ENCODE data around the gene GABRB3.

DNA sequence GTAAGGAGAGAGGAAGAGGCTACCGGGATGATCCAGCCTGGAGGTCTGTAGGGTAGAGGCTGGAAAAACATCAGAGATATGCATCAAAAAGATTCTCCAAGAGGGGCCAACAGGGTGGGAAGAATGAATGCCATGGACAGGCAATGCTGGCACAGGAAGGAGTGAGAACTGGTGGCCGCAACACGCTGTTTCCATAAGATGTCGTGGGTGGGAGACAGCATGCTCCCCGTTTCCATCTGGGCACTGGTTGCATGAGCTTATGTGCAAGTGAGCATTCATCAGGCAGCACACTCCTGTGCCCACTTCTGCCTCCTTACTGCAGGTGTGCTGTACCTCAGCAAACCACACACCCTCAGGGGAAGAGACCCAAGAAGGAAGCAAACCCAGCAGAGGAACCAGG, 59.4 kb downstream of the GABRB3 start:
- TF ChIP-seq, protein P1, sequence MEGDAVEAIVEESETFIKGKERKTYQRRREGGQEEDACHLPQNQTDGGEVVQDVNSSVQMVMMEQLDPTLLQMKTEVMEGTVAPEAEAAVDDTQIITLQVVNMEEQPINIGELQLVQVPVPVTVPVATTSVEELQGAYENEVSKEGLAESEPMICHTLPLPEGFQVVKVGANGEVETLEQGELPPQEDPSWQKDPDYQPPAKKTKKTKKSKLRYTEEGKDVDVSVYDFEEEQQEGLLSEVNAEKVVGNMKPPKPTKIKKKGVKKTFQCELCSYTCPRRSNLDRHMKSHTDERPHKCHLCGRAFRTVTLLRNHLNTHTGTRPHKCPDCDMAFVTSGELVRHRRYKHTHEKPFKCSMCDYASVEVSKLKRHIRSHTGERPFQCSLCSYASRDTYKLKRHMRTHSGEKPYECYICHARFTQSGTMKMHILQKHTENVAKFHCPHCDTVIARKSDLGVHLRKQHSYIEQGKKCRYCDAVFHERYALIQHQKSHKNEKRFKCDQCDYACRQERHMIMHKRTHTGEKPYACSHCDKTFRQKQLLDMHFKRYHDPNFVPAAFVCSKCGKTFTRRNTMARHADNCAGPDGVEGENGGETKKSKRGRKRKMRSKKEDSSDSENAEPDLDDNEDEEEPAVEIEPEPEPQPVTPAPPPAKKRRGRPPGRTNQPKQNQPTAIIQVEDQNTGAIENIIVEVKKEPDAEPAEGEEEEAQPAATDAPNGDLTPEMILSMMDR (IDR thresholded peaks at IDR 0.05), result no peak
- no peak for TF ChIP-seq EZH2 (IDR thresholded peaks at IDR 0.05; ENCODE audit: borderline replicate concordance, insufficient read depth, low read depth, low read length, poor library complexity, severe bottlenecking)

Measured in B cell (primary cell).